Stimulated activated CD4-positive, alpha-beta T cell treated with anti-CD3 and anti-CD28 coated beads, Interleukin-1b, Interleukin-23, amount 100 ng/mL, for 48 hours (primary cell): ENCODE results near the gene SLC4A11.
A peak's percentile ranks its signal among the peaks of the same experiment; 100 is the strongest.
"Not testable (repeated sequence)": the region's sequence is repeated elsewhere in the genome, so short reads cannot be mapped to it uniquely, and the experiment has no call there.

ENCODE experiments used
- DNase-seq: peaks from one replicate; pipeline ENCODE4 v3.0.0-alpha.2; 2020

Gene SLC4A11

DNA sequence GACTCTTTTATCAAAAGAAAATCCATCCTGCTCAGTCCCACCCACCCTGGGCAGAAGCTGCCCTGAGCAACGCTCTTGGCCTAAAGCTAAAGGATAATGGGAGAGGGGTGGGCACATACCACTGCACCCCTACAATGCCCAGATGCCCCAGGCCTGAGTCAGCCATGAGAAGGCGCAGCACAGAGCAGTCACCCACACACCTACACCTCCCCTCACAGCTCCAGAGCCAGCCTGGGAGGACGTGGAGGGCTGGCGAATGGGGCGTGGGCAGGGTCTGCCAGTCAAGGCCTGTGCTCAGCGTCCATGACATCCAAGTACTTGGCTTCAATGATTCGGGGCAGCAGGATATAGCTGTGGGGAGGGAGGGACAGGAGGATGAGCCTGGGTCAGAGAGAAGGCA is 11.5 kb downstream of the SLC4A11 start:
- DNase-seq, result no peak

DNA sequence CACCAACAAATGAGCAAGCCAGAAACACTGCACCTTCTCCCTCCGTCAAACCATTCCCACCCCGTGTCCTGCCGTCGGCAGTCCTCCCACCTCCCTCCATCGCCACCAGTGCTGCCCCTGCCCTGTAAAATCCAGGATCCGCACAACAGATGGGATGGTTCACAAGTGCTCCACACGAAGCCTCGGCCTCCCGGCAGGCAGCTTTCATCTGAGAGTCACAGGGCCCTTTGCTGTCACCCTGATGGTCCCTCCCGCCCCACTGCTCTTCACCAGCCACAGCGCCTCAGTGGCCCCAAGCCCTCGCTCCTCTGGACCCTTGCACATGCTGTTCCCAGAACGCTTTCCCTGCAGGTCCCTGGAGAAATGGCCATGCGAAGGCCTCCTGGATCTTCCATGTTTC is 12.1 kb downstream of the SLC4A11 start:
- no peak for DNase-seq

DNA sequence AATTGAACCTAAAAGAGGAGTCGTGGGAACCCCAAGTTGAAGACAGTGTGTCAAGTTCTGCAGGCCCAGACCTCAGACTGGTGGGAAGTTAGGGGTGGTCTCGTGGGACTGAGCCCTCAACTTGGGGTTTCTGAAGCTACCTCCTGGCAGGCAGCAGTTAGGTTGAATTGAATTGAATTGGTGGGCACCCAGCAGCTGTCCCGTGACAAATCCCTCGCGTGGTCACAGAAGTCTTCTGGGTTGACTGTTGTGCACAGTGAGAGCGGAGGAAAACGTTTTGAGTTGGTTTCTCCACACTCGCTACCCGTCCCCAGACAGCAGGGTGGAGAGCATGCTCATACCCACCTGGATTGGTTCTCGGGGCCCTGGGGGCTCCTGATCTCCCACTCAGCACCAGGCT is 12.9 kb downstream of the SLC4A11 start:
- DNase-seq, result no peak

DNA sequence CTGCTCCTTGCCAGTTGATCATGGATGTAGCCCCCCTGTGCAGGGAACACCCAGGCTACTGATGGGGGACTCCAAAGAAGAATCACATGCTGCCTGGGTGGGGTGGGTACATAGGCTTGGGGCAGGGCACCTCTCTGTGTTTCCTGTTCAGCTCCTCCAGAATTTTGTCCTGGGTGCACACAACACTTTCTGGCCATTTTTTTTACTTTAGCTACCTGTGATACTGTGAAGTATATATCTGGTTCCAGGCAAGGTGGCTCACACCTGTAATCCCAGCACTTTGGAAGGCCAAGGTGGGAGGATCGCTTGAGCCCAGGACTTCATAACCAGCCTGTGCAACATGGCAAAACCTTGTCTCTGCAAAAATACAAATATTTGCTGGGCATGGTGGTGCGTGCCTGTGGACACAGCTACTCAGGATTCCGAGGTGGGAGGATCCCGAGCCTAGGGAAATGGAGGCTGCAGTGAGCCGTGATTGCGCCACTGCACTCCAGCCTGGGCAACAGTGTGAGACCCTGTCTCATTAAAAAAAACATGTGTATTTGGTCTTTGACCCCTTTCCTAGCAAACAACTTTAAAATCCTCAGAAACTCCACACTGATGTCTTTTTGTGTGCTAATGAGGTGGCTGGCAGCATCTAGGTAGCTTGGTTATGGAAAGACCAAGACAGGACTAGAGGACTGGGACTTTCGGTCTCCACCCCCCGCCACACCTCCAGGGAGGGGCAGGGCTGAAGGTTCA is 14.1 kb downstream of the SLC4A11 start:
- DNase-seq, result no peak

DNA sequence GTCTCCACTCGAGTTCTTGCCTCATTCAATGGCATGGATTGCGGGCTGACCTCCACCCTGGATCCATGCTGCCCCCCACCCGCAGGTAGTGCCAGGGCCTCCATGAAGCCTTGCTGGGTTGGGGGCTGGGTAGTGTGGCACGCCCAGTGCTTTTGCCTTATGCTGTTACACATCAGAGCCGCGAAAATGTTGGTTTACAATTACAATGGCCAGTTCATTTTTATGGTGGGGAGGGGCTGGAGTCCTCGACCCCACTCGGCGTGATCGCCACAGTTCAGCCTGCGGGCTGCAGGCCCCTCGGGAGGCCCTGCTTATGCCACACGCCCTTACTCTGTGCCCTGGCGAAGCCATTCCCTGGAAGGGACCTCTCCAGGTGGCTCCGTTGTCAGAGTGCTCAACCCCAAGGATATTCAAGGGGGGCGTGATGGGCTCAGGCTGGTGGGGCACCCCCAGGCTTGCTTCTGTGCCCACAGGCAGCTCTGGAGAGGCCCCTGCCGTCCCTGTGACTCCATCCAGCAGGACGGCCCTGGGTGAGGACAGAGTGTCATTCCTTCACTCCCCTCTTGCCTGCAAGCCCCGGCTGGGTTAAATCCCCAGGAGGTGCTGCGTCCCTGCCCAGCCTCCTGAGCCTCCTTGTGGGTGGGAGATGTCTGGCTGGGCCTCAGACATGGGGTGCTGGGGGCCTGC is 14.9 kb downstream of the SLC4A11 start:
- no peak for DNase-seq

DNA sequence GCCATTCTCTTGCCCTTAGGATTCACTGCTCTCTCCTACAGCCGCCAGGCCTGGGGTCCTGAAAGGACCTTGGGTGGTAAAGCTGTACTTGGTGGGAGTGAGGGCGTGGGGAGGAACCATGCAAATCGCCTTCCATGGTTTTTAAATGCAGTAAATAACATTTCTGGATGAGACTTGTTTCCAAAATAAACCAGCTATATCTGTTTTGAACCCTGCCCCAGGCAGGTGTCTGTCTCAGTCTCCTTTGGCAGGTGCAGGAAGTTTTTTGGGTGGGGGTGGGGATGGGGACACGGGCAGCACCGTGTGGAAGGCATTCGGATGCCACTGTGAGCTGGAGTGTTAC is 15.4 kb downstream of the SLC4A11 start:
- no peak for DNase-seq

DNA sequence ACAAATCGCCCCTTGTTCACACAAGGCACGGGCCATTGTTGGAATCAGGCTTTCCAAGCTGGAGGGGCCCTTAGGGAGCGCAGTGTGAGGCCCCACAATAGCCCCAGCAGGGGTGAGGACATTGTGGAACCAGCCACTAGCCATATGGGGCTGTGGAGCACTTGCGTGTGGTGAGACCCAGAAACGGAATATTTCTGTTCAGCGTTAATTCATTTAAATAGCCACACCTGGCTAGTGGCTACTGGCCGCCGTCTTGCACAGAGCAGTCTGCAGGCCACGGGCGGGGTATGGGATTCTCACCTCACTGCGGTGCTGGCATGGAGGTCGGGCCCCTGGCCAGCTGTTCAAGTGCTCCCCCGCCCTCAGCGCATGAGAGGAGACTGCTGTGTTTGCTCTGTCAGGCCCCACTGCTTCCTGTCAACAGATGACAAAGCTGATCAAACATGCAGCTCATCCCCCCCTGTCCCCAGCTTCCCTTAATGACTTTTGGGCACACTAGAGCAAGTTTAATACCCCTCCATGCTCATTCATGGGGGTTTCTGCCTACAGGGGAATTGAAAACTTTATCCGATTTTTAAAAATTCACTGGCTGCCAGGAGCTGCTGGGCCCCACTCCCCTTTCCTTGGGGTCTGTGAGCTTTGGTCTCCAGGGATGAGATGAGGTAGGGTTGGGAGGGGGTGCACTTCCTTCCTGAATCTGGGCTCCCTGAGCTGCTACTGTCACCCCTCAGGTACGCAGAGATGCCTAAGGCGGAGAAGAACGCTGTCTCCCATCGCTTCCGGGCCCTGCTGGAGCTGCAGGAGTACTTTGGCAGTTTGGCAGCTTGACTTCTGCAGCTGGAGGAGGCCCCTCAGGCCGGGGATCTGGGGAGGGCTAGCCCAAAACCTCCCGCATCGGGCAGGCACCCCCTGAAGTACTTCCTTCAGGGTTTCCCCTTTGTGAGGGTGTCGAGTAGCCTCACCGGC is 16.1 kb downstream of the SLC4A11 start:
- DNase-seq, result no peak

DNA sequence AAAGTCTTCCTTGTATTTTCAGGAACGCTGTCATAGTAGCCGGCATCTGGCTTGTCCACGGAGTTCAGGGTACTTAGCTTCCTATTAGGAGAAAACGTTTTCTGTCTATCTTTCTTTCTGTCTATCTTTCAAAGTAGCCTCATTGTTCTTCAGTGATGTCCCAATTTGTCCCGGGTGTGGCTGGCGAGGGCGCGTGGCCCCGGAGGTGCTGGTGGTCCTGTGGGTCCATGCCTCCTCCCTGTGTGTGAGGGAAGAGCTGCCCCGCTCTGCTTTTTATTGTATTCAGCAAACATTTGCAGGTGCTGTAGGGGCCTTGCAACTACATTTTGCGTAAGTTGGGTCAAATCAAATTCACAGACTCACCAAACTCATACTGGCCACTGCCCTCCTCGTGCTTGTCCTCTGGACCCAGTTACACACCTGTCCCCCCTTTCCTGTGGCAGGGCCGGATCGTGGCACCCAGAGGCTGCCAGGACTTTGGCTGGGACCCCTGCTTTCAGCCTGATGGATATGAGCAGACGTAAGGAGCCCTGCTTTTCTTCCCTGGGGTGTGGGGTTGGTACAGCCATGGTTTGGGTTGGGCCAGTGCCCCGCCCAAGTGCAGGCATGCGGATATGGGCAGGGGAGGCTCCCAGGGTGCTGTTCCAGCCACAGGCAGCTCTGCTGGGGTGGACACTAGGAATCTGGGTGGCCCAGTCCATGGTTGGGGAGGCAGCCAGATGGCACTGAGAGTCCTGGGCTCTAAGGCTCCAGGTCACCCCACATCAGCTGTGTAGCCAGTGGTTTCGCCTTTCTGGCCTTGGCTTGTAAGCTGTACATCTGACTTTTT is 17.4 kb downstream of the SLC4A11 start:
- DNase-seq, result no peak

DNA sequence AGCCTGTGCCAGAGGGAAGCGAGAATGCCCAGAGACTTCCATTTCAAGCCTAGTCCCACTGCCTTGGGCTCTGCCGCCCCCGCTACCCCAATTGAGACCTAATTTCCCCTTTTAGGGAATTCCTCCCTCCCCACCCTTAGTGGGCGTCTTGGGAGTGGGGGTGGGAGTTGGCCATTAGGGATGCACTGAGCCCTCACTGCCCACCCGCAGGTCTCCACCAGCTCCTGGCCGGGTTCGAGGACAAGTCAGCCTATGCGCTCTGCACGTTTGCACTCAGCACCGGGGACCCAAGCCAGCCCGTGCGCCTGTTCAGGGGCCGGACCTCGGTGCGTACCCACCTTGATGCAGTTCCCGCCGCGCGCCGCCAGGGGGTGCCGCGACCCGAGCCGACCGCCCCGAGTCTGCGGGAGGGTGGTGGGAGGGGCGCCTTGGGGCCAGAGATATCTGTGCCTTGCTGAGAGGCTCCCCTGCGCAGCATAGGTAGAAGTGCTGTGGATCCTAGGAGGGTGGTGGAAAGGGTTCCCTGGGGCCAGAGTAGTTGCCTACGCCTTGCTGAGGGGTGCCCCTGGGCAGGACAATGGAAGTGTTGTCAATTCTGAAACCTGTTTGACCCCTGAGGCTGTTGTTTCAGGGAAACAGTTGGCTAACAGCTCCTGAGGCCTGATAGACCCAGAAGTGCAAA is 20.5 kb downstream of the SLC4A11 start:
- peak; percentile 78 for DNase-seq

- not testable (repeated sequence) for DNase-seq
Measured at GRCh38 chr20:3215359-3215917, 23.6 kb downstream of the SLC4A11 start.

GRCh38 chr20:3213226-3213625 is 25.8 kb downstream of the SLC4A11 start:
- no peak for DNase-seq

GRCh38 chr20:3210346-3210745 is 28.6 kb downstream of the SLC4A11 start:
- no peak for DNase-seq

- DNase-seq, result no peak
Measured at GRCh38 chr20:3209946-3210317, 29.1 kb downstream of the SLC4A11 start.

DNA sequence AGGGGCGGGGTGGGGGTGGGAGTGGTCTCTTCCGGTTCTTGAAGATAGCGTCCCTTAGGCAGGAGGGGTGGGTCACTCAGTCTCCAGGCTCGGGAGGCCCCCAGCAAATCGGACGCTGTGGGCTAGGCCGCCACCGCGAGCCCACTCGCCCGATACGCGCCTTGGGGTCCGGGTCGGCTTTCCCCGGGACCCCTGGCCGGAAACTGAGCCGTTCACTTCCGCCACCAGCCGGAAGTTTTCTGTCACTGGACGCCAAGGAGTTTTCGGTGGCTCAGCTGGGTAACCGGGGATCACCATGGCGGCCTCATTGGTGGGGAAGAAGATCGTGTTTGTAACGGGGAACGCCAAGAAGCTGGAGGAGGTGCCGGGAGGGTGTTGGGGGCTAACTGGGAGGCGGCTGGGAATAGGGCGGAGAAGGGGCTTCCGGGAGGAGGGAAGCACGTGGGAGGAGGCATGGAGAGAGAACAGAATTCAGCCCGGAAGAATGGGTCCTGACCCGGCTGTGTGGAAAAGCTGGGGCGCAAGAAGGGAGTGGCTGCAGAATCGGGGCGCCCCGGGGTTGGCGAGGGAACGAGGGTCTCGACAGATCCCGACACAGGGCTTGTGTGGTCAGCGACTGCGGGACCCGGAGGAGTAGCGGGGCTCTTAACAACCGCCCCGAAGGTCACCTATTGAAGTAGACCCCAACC is 29.6 kb downstream of the SLC4A11 start, which contains the start of gene ITPA:
ITPA (plus strand) TSS at position 242 of the 689 bp plus-strand sequence; CDS start at position 296, 54 bp downstream.
- peak; percentile 61 for DNase-seq

- no peak for DNase-seq
Measured at GRCh38 chr20:3208786-3209256, 30.2 kb downstream of the SLC4A11 start.

GRCh38 chr20:3204124-3204794 is 34.7 kb downstream of the SLC4A11 start, which contains the start of gene DDRGK1:
Gene DDRGK1 (minus strand): TSS chr20:3204682. CDS start chr20:3204627, 55 bp downstream.
- peak; percentile 90 for DNase-seq

- DNase-seq, result peak; percentile 47
Measured at GRCh38 chr20:3203315-3204123, 35.5 kb downstream of the SLC4A11 start.

DNA sequence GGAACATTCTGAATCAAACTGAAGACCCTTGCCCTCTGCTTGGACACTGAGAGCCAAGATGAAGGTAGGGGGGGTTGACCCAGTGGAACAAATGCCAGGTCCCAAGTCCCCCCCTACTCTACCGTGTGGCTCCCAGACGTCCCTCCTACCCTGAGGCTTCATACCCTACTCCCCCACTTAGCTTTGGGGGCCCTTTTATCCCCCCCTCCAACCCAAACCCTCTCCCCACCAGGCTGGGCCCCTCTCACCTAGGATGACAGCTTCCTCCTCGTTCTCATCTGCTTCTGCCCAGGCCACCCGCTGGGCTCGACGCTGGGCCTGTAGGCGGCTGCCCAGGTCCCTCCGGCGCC is 36.0 kb downstream of the SLC4A11 start:
- DNase-seq, result no peak
